ENCODE measurements around the gene MRPL20. TPM values are rescaled to one million over a fixed set of nuclear protein-coding genes. Genes with fewer than 3 reads are reported as not detected.
A peak's percentile ranks its signal among the peaks of the same experiment; 100 is the strongest.
"Not testable (repeated sequence)": the region's sequence is repeated elsewhere in the genome, so short reads cannot be mapped to it uniquely, and the experiment has no call there.

The MRPL20 gene
- 113 and 117 TPM in 2 replicates for total RNA-seq
- long read RNA-seq, transcript MRPL20-201 (4 exons, 721 nt): major isoform, 21 of 27 reads
- long read RNA-seq, partial matches to known transcripts: 1 of 27 reads
- long read RNA-seq, other reads (novel, unspliced or antisense): 4 of 27 reads

DNA sequence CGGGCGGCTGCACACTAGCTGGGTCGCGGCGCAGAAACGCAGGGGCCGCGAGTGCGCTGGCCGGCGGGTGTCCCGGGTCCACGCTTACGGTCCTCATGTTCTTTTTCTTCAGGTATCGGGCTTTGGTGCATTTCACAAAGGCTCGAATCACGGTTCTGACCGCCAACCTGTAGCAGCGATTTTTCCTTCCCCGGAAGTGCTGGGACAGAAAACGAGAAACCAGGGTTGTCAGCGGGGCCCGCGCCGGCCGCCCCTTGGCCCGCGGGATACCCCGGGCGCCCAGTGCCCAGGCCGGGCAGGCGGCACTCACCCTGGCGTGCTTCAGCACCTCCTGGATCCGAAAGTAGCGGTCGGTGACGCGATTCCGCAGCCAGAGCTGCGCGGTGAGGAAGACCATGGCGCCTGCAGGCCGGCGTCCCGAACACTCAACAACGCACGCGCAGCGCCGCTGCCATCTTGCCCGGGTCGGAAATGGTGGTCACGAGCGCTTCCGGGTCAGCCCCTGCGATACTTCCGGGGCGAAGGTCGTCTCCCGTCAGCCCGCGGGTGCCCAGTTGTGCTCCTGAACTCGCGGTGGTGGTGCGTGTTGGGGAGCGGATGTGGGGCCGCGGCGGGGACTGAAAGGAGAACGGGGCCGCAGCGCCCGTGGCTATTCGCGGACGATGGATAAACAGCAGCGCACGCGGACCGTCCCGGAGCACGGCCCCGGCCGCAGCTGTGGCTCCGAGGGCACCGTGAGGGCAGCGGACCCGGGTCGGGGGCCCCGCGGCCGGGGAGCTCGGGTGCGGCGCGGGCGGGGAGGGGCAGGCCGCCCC lies at the start of gene MRPL20:
TSS of gene MRPL20 (minus strand) at position 473 of the 815 bp plus-strand sequence. CDS start at position 397, 76 bp downstream.
- TF ChIP-seq, protein P1, sequence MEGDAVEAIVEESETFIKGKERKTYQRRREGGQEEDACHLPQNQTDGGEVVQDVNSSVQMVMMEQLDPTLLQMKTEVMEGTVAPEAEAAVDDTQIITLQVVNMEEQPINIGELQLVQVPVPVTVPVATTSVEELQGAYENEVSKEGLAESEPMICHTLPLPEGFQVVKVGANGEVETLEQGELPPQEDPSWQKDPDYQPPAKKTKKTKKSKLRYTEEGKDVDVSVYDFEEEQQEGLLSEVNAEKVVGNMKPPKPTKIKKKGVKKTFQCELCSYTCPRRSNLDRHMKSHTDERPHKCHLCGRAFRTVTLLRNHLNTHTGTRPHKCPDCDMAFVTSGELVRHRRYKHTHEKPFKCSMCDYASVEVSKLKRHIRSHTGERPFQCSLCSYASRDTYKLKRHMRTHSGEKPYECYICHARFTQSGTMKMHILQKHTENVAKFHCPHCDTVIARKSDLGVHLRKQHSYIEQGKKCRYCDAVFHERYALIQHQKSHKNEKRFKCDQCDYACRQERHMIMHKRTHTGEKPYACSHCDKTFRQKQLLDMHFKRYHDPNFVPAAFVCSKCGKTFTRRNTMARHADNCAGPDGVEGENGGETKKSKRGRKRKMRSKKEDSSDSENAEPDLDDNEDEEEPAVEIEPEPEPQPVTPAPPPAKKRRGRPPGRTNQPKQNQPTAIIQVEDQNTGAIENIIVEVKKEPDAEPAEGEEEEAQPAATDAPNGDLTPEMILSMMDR (conservative IDR thresholded peaks at IDR 0.05): no peak
- Mint-ChIP-seq H3K27ac (ENCODE audit: unreplicated experiment) (peak within 1 kb of the TSS; percentile 84), H3K9me3 (peaks cover 3% of the 10 kb centered on the region), H3K4me1 (peaks cover 29% of the 10 kb centered on the region), H3K27me3 (ENCODE audit: low read depth) (no peaks in the 10 kb centered on the region), H3K36me3 (ENCODE audit: low read depth) (peaks cover 12% of the 10 kb centered on the region), H3K4me3 (peak within 1 kb of the TSS; percentile 96)
- DNase-seq (ENCODE audit: low read depth, low spot score): peak; percentile 89

DNA sequence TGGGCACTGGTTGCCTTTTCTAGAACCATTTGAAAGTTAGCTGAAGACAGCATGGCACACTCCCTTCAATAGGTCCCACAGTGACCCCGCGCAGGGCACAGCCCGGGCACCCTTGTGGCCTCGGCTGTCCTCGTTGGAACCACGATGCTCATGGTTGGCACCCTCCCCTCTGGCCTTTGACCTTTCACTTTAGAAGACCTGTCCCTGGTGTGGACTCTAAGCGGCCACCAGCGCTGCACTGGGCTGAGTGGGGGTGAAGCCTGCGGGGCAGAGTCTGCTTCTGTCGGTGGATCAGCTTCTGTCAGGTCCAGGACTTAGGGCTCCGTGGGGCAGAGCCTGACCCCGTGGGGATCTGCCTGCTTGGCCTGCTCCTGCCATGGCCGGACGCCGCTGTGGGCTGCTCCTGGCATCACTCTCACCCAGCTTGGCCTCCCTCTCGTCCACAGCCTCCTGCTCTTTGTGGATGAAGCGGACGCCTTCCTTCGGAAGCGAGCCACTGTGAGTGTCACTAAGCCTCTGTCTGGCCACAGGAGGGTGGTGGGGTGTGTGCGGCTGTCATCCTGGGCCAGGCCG lies 49.7 kb upstream of the MRPL20 start:
- H3K27me3 Mint-ChIP-seq (ENCODE audit: low read depth): not testable (repeated sequence)

DNA sequence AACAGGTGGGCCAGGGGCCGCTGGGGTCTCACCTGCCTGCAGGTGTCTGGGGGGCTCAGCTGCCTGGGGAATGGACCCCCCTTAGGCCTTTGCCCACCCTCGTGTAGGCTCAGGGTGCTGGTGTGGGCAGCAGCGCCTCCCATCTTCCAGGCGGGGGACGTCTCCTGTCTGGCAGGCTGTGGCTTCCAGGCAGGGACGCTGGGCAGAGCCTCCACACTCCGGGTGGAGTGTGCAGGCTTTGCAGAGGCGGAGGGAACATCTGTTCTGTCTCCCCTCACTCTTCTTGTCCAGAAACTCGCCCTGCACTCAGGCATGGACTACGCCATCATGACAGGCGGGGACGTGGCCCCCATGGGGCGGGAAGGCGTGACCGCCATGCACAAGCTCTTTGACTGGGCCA lies 48.8 kb upstream of the MRPL20 start:
- H3K27ac Mint-ChIP-seq (ENCODE audit: unreplicated experiment); H3K36me3 Mint-ChIP-seq (ENCODE audit: low read depth); H3K4me1 Mint-ChIP-seq; H3K27me3 Mint-ChIP-seq (ENCODE audit: low read depth); DNase-seq (ENCODE audit: low read depth, low spot score); H3K4me3 Mint-ChIP-seq; H3K9me3 Mint-ChIP-seq: not testable (repeated sequence)

More for the DNA sequence above, 49.7 kb upstream of the MRPL20 start:
- not testable (repeated sequence) for H3K9me3 Mint-ChIP-seq; H3K4me3 Mint-ChIP-seq; DNase-seq (ENCODE audit: low read depth, low spot score); H3K36me3 Mint-ChIP-seq (ENCODE audit: low read depth); H3K27ac Mint-ChIP-seq (ENCODE audit: unreplicated experiment); H3K4me1 Mint-ChIP-seq

DNA sequence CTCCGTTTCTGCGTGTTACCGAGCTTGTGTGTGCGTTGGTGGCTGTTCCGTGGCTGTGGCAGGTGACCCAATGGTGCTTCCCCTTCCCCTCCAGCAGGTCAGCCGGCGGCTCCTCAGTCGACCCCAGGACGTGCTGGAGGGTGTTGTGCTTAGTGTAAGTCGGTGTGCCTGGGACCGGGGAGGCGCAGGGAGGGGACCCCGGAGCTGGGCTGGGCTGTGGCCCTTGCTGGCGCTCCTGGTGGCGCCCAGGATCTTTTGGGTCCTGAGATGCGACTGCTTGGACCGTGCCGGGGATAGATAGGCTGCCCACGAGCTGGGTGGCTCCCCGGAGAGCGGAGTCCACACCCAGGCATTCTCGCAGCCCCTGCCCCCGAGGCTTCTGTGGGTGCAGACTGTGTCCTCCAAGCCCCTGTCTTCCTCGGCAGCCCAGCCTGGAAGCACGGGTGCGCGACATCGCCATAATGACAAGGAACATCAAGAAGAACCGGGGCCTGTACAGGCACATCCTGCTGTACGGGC lies 48.3 kb upstream of the MRPL20 start:
- Mint-ChIP-seq H3K4me1 (no peaks in the 10 kb centered on the region), H3K27me3 (ENCODE audit: low read depth) (no peaks in the 10 kb centered on the region), H3K9me3 (no peaks in the 10 kb centered on the region), H3K27ac (ENCODE audit: unreplicated experiment) (no peak overlapping the region), H3K36me3 (ENCODE audit: low read depth) (no peaks in the 10 kb centered on the region), H3K4me3 (no peak overlapping the region)
- TF ChIP-seq, protein P1 (conservative IDR thresholded peaks at IDR 0.05): no peak
- no peak for DNase-seq (ENCODE audit: low read depth, low spot score)

DNA sequence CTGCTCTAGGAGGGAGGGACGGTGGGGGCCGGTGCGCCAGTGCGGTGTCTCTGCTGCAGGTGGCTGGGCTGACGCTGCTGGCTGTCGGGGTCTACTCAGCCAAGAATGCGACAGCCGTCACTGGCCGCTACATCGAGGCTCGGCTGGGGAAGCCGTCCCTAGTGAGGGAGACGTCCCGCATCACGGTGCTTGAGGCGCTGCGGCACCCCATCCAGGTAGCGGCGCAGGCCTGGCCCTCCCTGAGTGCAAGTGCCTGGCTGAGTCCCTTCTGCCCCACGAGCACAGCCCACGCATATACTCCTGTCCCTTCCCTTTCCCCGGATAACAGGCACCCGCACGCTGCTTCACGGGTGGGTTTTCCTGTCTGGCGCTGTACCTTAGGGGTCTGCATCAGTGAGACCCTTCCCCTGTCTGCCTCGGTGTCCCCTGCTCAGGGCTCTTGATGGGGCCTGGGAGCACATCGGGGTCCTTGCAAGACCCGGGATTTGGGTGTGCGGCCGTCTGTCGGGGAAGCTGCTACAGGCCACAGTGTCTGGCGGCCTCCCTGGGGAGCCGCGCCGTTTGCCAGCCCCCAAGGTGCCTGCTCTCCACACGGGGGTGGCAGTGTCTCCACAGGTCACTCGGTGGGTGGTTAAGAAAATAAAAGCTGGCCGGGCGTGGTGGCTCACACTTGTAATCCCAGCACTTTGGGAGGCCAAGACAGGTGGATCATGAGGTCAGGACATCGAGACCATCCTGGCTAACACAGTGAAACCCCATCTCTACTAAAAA lies 47.4 kb upstream of the MRPL20 start:
- not testable (repeated sequence) for H3K4me3 Mint-ChIP-seq; H3K4me1 Mint-ChIP-seq; H3K9me3 Mint-ChIP-seq; H3K27ac Mint-ChIP-seq (ENCODE audit: unreplicated experiment); H3K27me3 Mint-ChIP-seq (ENCODE audit: low read depth); H3K36me3 Mint-ChIP-seq (ENCODE audit: low read depth); DNase-seq (ENCODE audit: low read depth, low spot score)

DNA sequence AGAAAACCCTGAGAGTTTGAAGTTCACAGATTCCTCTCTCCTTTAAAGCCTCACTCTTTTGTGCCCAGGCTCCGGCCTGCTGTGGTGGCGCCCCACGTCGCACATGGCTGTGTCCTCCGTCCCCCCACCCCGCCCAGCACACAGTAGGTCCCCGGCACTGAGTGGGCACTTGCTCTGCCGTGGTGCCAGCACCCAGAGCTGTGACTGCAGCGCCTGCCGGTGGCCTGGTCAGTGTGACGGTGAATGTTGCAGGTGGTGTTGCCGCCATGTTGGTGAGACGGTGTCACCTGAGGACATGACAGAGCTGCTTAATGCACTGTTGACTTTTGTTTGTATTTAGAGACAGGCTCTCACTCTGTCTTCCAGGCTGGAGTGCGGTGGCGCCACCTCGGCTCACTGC lies 45.8 kb upstream of the MRPL20 start:
- DNase-seq (ENCODE audit: low read depth, low spot score): no peak
- Mint-ChIP-seq H3K4me3 (no peak overlapping the region), H3K36me3 (ENCODE audit: low read depth) (no peaks in the 10 kb centered on the region), H3K27me3 (ENCODE audit: low read depth) (peaks cover 7% of the 10 kb centered on the region), H3K9me3 (no peaks in the 10 kb centered on the region), H3K4me1 (no peaks in the 10 kb centered on the region), H3K27ac (ENCODE audit: unreplicated experiment) (no peak overlapping the region)
- TF ChIP-seq, protein P1 (conservative IDR thresholded peaks at IDR 0.05): no peak

DNA sequence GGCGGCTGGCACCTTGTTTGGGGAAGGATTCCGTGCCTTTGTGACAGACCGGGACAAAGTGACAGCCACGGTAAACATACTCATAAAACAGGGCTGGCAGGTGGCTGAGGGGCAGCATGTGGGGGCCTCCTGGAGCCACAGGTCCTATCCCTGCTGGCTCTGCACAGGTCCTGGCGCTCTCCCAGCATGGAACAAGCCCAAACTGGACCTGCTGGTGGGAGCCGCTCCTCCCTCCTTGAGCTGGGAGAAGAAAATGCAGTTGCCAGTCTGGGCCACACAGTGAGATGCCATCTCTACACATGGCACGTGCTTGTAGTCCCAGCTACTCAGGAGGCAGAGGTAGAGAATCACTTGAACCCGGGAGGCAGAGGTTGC lies 45.3 kb upstream of the MRPL20 start:
- H3K36me3 Mint-ChIP-seq (ENCODE audit: low read depth); H3K27me3 Mint-ChIP-seq (ENCODE audit: low read depth); H3K4me1 Mint-ChIP-seq; DNase-seq (ENCODE audit: low read depth, low spot score); H3K9me3 Mint-ChIP-seq; H3K27ac Mint-ChIP-seq (ENCODE audit: unreplicated experiment); H3K4me3 Mint-ChIP-seq: not testable (repeated sequence)

All from neural crest cell (in vitro differentiated cells).